Measurements from ENCODE around the gene HTR3D.

DNA sequence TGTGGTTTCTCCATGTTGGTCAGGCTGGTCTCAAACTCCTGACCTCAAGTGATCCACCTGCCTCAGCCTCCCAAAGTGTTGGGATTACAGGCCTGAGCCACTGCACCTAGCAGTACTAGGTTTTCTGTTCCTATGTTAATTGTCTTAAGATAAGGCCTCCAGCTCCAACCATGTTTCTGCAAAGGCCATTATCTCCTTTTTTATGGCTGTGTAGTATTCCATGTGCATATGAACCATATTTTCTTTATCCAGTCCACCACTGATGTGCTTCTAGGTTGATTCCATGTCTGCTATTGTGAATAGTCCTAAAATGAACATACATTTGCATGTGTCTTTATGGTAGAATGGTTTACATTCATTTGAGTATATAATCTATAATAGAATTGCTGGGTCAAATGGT is 31.1 kb downstream of the HTR3D start:
- TF ChIP-seq GLIS3 (CRISPR knock-in tag; IDR thresholded peaks at IDR 0.05) (no peak), TCF4 (CRISPR knock-in tag; IDR thresholded peaks at IDR 0.05; ENCODE audit: borderline replicate concordance) (no peak), ESRRG (CRISPR knock-in tag; IDR thresholded peaks at IDR 0.05) (no peak), TOX (CRISPR knock-in tag; IDR thresholded peaks at IDR 0.05; ENCODE audit: borderline replicate concordance) (no peak), ZNF8 (CRISPR knock-in tag; IDR thresholded peaks at IDR 0.05) (no peak), RARB (CRISPR knock-in tag; IDR thresholded peaks at IDR 0.05) (no peak), ZNF565 (CRISPR knock-in tag; conservative IDR thresholded peaks at IDR 0.05; ENCODE audit: low read depth) (no peak)
- TF ChIP-seq, protein P1, sequence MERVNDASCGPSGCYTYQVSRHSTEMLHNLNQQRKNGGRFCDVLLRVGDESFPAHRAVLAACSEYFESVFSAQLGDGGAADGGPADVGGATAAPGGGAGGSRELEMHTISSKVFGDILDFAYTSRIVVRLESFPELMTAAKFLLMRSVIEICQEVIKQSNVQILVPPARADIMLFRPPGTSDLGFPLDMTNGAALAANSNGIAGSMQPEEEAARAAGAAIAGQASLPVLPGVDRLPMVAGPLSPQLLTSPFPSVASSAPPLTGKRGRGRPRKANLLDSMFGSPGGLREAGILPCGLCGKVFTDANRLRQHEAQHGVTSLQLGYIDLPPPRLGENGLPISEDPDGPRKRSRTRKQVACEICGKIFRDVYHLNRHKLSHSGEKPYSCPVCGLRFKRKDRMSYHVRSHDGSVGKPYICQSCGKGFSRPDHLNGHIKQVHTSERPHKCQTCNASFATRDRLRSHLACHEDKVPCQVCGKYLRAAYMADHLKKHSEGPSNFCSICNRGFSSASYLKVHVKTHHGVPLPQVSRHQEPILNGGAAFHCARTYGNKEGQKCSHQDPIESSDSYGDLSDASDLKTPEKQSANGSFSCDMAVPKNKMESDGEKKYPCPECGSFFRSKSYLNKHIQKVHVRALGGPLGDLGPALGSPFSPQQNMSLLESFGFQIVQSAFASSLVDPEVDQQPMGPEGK (CRISPR knock-in tag; IDR thresholded peaks at IDR 0.05; ENCODE audit: borderline replicate concordance), result no peak
- TF ChIP-seq, protein P2, sequence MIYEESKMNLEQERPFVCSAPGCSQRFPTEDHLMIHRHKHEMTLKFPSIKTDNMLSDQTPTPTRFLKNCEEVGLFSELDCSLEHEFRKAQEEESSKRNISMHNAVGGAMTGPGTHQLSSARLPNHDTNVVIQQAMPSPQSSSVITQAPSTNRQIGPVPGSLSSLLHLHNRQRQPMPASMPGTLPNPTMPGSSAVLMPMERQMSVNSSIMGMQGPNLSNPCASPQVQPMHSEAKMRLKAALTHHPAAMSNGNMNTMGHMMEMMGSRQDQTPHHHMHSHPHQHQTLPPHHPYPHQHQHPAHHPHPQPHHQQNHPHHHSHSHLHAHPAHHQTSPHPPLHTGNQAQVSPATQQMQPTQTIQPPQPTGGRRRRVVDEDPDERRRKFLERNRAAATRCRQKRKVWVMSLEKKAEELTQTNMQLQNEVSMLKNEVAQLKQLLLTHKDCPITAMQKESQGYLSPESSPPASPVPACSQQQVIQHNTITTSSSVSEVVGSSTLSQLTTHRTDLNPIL (CRISPR knock-in tag; IDR thresholded peaks at IDR 0.05; ENCODE audit: low read depth), result no peak
- TF ChIP-seq, protein P3, sequence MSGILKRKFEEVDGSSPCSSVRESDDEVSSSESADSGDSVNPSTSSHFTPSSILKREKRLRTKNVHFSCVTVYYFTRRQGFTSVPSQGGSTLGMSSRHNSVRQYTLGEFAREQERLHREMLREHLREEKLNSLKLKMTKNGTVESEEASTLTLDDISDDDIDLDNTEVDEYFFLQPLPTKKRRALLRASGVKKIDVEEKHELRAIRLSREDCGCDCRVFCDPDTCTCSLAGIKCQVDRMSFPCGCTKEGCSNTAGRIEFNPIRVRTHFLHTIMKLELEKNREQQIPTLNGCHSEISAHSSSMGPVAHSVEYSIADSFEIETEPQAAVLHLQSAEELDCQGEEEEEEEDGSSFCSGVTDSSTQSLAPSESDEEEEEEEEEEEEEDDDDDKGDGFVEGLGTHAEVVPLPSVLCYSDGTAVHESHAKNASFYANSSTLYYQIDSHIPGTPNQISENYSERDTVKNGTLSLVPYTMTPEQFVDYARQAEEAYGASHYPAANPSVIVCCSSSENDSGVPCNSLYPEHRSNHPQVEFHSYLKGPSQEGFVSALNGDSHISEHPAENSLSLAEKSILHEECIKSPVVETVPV (CRISPR knock-in tag; IDR thresholded peaks at IDR 0.05), result no peak

Data from SK-N-SH treated with all-trans-retinoic acid at 6 μM for 48 hours (cell line).